Fibroblast of mammary gland (primary cell): ENCODE data around the gene VASN.
A peak's percentile ranks its signal among the peaks of the same experiment; 100 is the strongest.

Source experiments
- DNase-seq: peaks from one replicate; pipeline ENCODE4 v3.0.0-alpha.2; 2010; ENCODE audit warnings: low read depth
- H3K4me3 ChIP-seq: 2 replicates; pipeline ENCODE4 v1.5.1; 2011; ENCODE audit warnings: low read depth, mild to moderate bottlenecking, low read length, moderate library complexity; ENCODE audit not compliant: control insufficient read depth
- TF ChIP-seq, protein P1 (sequence below): conservative IDR thresholded peaks from 2 replicates; pipeline ENCODE4 v1.5.1; 2011; ENCODE audit warnings: low read depth, low read length, inconsistent platforms; ENCODE audit not compliant: control insufficient read depth, insufficient read depth

VASN gene

DNA sequence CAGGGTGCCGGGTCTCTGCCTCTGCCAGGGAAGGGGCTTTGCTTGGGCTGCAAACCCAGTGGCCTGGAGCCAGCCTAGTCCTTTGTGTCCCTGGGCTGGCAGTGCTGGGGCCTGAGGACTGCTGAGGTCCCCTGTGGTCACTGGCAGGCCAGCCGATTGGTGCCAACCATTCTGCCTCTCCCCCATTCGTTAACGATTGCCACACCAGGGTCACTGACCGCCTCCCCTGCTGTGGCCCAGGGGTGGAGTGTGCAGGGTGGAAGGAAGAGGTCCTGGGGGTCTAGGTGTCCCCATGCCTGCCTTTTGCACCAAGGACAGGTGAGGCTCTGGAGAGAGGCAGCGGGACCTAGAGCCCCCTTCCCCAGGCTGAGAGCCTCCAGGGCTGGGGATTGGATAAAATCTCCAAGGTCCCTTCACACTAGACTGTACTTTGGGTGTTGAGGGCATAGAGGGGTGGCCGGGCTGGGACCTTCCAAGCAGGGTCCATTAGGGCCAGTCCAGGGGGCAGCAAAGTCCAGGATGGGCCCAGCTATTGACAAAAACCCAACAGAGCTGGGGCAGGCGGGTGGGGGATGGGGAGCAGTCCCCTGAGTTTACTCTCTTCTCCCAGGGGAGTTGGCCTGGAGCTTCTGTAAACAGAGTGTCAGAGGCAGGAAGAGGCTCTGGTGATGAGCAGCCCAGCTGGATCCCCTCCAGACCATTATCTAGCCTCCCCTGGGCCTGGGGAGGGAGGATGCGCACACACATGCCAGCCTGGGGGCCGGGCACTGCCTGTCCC is 1.1 kb downstream of the VASN start:
- H3K4me3 ChIP-seq = peak overlapping the region; percentile 89
- DNase-seq = peak; percentile 89

DNA sequence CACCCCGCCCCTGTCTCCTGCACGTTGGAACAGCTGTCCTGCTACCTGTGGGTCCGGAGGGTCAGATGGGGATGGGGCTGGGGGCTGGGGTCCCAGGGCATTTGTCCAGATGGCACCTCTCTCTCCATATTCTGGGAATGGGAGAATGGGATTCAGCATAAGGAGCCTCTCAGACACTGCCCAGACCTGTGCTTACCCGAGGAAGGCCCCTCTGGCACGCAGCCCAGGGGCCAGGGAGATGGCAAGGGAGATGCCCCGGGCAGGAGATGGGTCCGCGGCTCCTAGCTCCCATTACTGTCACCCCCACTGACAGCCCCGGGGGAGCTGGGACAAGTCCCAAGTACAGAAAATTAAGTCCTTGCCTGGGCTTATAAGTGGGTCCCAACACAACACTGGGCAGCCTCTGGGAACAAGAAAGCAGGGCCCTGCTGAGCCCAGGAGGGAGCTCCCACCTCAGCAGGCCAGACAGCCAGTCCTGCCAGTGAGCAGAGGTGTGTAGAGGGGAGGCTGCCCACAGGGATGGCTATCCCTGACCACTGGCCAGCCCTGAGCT is 1.8 kb downstream of the VASN start:
- TF ChIP-seq, protein P1, sequence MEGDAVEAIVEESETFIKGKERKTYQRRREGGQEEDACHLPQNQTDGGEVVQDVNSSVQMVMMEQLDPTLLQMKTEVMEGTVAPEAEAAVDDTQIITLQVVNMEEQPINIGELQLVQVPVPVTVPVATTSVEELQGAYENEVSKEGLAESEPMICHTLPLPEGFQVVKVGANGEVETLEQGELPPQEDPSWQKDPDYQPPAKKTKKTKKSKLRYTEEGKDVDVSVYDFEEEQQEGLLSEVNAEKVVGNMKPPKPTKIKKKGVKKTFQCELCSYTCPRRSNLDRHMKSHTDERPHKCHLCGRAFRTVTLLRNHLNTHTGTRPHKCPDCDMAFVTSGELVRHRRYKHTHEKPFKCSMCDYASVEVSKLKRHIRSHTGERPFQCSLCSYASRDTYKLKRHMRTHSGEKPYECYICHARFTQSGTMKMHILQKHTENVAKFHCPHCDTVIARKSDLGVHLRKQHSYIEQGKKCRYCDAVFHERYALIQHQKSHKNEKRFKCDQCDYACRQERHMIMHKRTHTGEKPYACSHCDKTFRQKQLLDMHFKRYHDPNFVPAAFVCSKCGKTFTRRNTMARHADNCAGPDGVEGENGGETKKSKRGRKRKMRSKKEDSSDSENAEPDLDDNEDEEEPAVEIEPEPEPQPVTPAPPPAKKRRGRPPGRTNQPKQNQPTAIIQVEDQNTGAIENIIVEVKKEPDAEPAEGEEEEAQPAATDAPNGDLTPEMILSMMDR = no peak
- H3K4me3 ChIP-seq = peak overlapping the region; percentile 89
- no peak for DNase-seq

More for the DNA sequence above, 1.1 kb downstream of the VASN start:
- TF ChIP-seq, protein P1 = no peak

DNA sequence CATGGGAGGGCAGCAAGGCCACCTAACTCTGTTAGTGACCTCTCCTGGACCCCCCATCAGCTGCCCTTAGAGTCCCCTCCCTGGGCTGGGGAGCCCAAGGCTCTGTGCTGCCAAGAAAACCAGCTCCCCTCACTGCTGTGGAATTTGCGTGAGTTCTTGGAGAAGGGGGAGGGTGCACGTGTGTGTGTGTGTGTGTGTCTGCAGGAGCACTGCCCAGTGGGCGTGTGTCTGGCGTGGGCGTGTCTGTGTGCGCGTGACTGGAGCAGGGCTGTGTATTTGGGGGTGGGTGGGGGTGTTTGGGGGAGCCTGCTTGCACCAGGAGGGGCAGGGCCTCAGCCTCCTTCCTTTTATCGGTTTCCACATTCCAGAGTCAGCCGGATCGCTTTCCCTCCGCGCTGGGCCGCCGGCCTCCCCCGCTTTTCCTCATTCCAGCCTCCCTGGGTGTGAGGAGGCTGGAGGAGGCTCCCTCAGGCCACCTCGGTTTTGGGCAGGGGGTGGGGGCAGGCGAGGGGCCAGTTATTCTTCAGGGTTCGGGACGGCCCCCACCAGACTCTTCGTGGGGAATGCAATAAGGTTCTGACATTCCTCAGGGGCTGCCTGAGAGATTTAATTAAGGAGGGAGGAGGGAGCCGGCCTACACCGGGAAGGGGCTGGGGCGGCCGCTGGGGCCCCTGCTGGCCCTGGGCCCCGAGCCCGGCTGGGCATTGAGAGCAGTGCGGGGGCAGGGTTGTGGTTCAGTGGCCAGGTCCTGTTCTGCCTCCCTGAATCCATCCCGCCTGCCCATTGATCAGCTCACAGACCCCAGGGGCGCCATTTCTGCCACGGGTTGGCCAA is 2.5 kb downstream of the VASN start:
- DNase-seq = peak; percentile 95
- peak overlapping the region; percentile 89 for H3K4me3 ChIP-seq
- TF ChIP-seq, protein P1 = no peak

DNA sequence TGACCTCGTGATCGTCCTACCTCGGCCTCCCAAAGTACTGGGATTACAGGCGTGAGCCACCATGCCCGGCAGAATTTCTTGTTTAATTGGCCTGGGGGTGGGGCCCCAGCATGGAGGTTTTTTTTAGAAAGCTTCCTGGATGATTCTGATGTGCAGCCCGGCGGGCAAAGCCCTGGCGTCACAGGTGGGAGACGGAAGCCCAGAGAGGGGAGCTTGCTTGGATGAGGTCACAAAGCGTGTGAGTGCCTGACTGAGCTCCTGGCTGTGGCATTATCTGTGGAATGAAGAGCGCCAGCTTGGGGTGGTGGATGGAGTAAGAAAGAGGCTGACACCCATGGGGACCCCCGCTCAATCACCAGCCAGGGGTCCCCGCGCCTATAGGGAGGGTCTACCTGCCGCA is 4.1 kb downstream of the VASN start:
- TF ChIP-seq, protein P1 = no peak
- peak; percentile 66 for DNase-seq
- peak overlapping the region; percentile 6 for H3K4me3 ChIP-seq

DNA sequence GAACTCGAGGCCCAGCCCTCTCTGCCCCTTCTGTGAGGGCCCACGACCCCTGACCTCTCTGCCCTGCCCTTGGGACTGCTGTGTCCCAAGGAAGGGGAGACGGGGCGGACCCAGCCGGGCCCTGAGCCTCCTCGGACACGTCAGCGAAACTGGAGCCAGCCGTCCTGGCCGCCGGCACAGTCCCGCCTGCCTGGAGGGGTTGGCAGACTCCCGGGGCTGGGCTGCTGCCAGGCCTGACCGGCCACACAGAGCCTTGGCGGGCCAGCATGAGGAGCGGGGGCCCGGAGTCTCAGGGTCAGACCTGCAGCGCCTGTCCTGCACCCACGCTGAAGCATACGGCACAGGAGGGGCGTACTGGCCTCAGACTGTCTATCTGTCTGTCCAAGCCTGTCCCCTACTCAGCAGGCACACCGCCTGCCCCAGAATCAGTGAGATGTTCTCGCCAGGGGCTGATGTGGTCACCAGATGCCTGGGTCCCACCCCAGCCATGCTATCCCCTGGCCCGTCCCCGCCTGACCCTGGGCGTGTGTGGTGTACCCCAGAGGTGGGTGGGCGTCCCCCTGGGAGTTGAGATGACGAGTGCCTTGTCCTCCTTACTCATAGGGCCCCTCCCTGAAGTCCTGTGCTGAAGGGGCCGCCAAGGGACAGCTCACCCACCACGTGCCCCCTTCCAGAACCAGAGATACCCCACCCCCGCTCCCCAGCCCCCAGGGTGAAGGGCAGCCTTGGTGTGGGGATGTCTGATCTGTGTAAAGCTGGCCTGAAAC is 4.7 kb downstream of the VASN start:
- DNase-seq = peak; percentile 95
- TF ChIP-seq, protein P1 = no peak
- H3K4me3 ChIP-seq = peak overlapping the region; percentile 15

DNA sequence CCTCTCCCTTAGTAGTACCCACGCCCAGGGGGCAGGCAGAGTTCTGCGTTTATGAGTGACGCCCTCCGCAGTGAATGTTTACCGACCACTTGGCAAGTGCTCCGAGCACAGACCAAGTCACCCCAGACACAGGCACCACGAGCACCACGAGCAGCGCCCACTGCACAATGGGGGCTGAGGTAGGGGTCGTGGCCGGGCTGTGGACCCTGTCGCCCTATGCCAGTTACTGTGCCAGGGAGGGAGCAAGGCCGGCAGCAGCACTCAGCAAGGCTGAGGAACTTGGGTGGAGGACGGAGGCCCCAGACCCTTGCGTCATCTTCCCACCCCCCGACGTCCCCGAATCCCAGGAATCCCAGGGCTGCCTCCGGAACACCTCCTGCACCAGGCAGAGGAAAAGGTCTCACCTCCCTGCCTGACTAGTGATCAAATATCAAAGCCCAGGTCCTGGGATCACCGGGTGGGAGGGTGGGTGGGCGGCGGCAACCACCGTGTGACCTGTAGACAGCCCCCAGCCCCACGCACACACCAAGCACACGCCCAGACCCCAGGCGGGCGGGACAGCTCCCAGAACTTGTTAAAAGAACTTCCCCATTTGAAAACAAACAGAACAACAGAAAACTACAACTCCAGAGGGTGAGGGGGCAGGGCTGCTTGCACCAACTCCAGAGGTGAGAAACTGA is 5.4 kb downstream of the VASN start:
- TF ChIP-seq, protein P1 = no peak
- peak overlapping the region; percentile 6 for H3K4me3 ChIP-seq
- peak; percentile 62 for DNase-seq
